HG03025 (cell line): ENCODE data around the gene MACROD2.

Source experiments
- ATAC-seq: cut with Tn5 transposase; IDR thresholded peaks from one replicate; pipeline ENCODE4 v1.9.1; 2021; ENCODE audit warnings: mild to moderate bottlenecking, moderate library complexity; ENCODE audit not compliant: unreplicated experiment, low FRiP score

Gene MACROD2

DNA sequence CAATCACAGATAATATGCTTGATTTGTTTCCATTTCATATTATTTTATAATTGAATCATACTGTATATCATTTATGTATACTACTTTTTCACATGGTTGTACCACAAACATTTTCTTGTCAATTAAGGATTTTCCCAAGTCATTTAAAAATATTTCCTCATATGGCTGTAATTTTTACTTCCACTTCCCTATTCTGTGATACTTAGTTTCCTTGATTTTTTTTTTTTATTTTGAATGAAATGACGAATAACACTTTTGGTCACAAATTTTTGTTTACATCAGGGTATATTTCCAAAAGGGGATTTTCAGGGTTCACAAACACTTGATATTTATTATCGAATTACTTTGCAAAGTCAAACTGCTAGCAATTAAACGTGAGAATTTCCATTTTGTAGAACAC lies 2062.3 kb downstream of the MACROD2 start:
- no peak for ATAC-seq

DNA sequence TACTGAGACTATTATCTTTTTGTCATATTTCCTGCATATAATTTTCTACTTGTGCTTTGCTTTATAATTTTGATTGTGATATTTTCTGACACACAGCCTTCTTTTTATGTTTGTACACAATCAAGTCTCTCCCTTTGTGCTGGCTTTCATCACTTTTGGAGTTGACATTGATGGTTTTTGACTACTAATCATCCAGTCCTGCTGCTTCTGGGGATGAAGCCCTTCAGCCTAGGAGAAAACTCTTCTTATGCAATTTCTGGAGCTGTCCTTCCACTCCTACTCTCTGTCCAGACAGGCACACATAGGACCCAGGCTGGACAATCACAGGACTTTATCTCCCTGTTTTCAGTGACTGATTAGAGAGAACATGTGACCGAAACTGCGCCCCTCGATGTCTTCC lies 2063.0 kb downstream of the MACROD2 start:
- ATAC-seq, result no peak

DNA sequence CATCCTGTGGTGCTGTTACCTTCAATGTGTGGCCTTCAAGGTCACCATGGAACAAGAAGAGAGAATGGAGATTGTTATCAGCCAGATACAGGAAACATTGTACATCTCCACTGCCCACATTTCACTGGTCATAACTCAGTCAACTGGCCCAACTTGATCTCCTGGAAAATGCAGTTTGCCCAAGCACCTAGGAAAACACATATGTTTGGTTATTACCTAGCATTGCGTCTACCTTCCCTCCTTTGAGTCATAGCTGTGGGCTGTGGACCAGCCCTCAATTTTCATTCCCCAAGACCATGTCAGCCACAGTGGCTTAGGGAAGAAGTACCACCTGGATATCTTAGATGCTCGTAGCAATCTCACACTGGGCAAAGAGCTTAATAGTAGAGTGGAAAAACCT lies 2064.5 kb downstream of the MACROD2 start:
- no peak for ATAC-seq

DNA sequence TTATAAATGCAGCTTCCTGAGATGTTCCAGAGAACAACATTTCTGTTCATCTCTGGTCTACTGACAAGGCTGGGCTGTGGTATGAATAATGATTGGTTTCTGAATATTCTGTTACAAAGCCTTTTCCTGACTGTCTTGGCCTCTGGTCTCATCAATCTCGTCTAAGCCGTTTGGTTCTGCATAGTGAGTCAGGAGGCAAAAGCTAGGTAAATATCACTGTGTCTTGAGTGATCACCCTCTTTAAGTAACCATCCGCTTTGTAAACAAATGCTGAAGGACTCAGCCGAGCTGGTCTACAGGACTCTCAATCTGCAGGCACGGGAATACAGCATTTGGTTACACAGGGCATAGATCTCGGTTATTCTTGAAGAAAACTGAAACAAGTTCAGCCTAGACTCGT lies 2066.0 kb downstream of the MACROD2 start:
- no peak for ATAC-seq

DNA sequence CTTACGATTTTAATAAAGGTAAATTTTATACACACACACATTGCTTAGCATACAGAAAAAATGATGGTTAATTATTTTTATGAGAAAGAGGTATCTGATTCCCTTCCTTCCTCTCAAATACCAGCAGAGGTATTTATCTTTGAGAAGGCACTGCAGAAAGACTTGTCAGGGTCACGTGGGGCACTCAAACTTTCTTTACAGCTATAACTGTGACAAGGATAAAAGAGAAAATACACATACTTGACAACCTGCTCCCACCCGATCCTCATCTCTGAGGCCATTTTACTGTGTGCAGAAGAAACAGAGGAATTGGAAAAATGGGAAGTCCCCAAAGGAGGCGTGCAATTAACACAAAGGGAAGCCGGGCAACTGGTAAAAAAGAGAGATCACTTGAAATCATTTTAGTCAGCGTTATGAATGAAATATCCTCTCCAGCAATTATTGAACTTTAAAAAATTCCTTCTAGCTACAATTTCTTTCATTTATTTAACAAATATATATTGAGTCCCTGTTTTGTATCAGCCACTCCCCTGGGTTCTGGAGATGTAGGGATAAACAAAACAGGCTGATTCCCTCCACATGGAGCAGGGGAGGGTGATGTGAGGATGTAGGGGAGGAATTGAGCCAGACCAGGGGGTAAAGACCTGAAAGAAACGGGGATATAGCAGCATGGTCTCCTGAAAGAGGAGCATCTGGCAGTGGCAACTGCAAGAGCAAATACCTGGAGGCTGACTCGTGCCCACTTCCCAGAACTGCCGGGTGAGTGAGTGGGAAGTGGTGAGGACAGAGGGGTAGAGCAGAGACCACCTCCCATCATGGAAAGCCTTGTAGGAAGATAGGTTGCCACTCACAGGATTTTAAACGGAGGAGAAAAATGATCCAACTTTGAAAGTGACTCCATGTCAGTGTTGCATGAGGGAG lies 2067.6 kb downstream of the MACROD2 start:
- no peak for ATAC-seq

DNA sequence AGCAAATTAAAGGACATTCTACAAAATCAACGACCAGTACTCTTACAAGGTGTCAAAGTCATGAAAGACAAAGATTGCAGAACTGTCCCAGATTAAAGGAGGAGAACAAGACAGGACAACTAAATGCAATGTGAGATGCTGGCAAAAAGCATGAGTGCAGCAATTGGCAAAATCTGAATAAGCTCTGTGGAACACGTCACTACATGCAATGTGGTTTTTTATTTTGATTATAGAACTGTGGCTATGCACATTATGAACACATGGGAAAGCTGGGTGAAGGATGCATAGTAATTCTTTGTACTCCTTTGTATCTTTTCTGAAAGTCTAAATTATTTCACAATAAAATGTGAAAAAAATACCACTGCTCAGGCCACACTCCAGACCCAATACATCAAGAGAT lies 2068.6 kb downstream of the MACROD2 start:
- no peak for ATAC-seq

DNA sequence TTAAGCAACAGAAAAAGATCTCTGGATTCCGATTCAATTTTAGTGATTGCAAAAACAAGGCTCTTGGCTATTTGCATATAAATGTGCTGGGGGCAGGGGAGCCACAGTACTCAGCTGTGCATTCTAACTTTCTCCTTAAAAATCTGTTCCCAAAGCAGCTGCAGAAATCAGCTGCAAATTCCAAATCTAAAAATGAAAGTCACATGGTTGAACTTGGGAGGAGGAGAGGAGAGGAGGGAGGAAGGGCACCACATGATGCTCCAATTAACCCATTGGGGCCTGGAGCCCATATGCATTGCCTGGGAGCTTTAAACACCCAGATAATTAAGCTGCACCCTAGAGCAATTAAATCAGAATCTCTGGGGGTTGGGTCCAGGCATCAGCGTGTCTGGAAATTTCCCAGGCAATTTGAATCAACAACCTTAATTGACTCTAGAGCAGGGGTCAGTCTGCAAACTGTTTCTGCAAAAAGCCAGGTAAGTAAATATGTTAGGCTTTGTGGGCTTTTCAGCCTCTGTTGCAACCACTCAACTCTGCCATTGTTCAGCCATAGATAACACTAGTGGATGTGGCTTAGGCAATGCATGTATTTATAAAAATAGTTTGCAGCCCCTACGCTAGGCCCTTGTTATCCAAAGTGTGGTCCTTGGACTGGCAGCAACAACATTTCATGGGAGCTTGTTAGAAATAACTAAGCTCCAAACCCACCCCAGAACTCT lies 2069.8 kb downstream of the MACROD2 start:
- no peak for ATAC-seq

DNA sequence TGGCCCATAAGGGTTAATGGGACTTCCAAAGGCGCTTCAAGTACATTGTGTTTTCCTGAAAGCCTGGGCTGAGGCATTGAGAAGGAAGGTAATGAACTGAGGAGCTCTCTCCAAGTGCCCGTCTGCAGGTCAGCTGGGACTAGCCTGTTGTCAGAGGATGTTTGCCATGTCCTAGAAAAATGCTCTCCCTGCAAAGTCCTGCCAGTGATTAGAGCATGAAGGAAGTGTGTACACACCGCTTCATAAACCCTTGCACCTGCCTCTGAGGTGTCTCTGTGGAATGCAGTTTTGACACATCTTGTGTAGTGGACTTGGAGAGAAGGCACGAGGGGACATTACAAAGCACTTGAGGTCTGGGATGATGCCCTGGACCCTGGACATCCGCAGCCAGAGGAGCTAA lies 2071.3 kb downstream of the MACROD2 start:
- no peak for ATAC-seq

DNA sequence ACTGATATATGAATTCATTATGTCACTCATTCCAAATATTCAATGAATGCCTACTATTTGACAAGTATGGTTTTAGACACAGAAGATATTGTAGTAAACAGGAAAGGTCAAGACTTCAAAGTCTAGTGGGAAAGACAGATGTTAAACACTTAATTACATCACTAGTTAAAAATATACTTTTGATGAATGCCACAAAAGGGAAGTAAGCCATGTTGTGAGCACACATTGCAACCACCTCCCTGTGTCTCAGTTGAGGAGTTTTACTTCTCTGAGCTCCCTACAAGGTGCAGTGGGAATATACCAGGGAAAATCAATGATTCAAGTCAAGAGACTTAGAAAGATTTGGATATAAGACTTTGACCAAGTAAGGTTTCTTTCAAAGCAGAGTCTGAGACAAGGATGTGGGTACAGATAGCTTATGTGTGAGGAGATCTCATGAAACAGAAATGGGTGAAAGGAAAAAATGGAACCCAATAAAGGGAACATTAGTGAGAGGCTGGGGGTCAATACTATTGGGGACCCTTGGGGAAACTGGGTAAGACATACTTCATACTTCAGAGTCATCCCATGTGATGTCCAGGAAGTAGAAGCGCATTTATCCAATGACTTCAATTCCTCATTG lies 2074.2 kb downstream of the MACROD2 start:
- ATAC-seq, result peak; percentile 85

DNA sequence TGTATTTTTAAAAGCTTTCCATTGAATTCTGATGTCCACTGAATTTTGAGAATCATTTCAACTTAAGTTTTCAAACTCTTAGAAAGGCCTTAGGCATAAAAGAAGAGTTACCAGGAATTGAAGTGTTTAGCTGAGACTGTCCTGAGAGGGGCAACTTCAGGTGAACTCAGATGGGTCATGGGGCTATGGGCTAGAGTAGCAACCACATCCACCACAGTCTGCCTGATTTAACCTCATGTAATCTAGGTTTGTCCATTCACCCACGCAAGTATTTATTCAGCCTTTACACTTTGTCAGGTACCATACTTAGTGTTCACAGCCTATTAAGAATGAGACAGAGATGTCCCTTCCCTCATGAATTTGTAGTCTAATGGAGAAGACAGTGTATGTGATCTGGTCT lies 2076.9 kb downstream of the MACROD2 start:
- no peak for ATAC-seq

DNA sequence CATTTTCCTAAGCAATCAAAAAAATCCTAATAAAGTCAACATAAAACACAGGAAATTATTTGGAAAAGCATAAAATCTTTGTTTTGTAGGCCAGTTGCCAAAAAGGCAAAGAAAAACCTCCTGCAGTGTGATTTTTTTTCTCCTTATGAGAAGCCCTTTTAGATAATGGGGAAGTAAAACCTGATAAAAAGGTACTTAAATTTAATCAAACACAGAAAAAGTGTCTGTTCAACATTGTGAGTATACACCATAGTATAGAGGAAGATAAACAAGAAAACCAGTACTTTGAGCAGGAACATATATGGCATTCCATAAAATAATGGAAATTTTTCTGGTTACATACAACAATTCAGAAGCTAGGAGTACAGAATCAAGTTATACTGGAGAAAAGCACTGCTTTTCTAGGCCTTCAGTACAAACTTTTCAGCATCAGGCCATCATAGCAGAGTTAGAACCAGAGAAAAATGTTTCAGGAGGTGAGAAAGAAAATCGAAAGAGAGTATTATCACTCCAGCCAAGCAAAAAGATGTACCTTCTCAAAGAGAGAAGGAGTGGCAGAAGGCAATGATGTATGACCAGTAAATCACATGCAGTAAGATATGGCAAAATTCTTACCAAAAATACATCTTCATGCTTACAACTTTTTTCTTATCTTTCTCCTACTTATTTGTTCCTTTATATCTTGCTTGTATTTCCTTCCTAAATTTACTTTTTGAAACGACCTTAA lies 2083.0 kb downstream of the MACROD2 start:
- ATAC-seq, result no peak

DNA sequence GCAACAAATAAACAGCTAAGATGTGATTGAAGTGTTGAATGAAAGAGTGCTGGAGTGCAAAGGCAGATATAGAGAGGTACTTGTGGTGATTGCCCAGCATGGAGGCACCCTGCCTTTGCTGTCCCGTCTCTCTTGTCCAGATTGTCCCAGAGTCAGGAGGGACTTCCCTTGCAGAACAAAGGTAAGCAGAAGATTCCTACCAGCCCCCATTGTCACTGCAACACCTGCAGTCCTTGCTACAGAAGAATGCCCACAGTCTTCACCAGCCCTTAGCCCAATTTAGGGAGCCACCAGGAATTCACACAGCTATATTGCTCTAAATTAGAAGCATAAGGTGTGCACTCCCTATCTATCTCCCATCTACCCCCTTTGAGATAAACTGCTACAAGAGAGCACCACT lies 2086.1 kb downstream of the MACROD2 start:
- ATAC-seq, result no peak

DNA sequence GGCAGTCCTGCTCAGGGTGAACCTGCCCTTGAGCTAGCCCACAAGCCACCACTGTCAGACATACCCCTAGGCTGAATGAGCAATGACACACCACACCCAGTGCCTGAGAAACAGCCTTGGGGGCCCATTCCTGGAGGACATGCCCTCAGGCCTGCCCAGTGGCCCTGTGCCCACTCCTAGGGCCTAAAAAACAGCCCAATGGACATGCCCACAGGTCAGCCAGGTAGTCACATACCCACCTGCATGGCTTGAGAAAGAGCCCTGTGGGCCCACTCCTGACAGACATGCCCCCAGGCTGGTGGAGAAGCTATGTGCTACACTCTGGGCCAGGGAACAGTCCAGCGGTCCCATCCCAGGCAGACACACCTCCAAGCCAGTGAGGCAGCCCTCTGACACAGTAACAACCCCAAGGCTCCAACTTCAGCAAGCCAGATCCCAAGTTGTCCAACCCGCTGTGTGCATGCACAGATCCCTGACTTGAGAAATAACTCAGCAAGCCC lies 2086.8 kb downstream of the MACROD2 start:
- ATAC-seq, result no peak

DNA sequence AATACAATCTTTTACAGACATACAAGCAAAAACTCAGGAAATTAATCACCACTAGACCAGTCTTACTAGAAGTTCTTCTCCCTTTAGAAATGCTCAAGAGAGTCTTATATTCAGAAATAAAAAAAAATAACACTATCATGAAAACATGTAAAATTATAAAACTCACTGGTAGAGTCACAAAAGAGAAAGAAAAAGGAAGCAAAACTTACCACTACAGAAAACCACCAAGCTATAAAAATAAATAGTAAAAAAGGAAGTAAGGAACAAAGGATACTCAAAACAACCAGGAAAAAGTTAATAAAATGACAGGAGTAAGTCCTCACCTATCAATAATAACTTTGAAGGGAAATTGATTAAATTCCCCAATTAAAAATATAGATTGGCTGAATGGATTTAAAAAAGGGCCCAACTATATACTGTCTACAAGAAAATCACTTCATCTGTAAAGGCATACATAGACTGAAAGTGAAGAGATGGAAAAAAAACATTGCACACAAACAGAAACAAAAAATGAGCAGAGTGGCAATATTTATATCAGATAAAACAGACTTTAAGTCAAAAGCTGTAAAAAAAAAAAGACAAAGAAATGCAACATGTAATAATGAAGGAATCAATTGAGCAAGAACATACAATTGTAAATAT lies 2088.4 kb downstream of the MACROD2 start:
- no peak for ATAC-seq

DNA sequence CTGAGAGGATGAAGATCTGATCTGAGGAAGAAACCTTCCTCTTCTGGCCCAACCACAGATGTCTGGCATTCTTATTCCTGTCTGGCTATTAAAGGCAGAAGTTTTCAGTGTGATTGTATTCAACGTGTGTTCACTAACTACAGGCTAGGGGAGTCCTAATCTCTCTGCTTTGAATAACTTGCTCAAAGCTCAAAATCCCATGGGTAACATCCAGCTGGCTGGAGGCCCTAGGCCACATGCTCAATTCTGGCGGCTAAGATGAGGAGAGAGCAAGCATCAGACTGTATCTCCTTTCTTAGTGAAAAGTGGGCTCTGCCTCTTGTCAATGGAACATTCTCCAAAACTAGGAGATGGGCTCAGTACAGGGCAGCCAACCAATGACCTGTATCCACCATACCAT lies 2099.9 kb downstream of the MACROD2 start:
- no peak for ATAC-seq

DNA sequence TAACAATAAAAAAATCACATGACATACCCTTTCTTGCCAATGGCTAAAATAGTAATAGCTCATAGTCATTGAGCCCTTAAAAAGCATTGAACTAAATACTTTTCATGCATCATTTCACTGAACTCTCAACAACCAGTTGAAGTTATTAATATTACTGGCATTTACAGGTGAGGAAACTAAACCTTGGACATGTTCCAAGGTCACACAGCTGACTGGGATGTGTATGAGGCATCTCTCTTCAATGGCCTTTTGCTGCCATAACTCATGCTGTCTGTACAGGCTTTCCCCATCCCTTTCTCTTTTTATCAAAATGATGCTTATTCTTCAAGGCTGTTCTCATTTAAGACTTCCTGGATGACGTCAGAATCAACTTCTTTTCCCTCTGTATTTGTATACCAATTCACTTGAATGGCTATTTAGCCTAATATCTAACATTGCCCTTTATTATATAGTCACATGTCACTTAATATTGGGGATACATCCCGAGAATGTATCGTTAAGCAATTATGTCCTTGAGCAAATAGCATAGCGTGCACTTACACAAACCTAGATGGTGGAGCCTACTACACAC lies 2101.5 kb downstream of the MACROD2 start:
- no peak for ATAC-seq

DNA sequence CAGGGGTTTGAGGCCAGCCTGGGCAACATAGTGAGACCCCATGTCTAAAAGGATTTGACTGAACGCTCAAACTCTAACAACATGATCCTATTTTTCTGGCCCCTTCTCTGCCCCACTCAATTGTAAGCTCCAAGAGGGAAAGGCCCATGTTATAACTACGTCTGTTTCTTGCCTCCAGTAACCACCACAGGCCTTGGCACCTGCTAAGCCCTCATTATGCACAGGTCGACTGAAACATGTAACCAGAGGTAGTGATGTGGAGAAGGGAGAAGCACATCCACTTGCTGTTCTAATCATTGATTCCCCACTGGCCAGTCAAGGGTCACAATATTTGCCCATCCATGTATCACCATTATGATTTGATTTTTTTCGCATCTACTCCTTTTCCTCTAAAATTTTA lies 2102.5 kb downstream of the MACROD2 start:
- ATAC-seq, result no peak

DNA sequence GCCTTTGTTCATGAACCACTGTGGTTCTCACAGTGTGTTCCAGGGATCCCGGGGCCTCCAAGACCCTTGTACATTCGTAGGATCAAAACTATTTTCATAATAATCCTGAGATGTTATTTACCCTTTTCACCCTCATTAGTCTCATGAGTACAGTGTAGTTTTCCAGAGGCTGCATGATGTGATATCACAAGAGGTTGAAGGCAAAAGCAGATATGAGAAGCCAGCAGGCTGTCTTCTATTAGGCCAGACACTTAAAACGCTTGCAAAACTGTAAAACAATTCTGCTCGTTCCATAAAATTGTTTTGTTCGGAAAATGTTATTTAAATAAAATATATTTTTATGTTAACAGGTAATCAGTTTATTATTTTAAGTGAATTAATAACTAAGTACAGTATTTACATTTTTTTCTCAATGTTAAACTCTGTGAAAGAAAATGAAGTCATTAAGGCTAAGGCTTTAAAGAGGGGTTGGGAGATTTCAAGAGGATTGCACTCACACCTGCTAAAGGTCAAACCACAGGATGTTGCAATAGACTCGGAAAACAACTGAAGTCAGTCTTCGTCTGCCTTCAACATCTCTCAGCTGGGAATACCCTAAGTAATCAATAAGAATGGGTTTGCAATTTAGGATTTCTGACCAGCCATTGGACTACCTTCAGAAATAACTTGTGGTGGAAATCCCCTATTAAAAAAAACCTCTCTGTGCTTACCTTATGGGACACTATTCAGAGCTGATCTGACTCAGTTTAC lies 2103.7 kb downstream of the MACROD2 start:
- ATAC-seq, result no peak

DNA sequence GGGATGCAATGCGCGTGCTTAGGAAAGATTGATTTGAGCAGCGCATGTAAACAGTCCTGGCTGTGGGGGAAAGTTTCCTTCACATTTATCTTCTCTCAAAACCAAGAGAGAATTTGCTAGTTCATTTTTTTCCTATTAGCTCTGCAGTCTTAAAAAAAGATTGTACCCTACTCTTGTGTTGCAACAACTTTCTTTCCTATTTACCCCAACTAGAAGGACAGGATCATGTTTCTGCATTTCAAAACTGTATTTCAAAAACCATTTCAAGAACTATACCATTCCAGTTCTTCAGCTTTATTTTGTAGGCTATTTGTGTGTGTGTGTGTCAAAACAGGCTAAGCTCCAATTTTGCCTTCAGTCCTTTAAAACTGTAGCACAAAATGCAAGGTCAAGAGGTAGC lies 2104.8 kb downstream of the MACROD2 start:
- no peak for ATAC-seq
